Activated T-helper 17 cell treated with anti-CD3 and anti-CD28 coated beads, Interleukin-2, amount 50 U/mL, for 72 hours (primary cell): Measurements from ENCODE around the gene KIAA1671. TPM values are rescaled to one million over a fixed set of nuclear protein-coding genes. Genes with fewer than 3 reads are reported as not detected.
A peak's percentile ranks its signal among the peaks of the same experiment; 100 is the strongest.
"Not testable (repeated sequence)": the region's sequence is repeated elsewhere in the genome, so short reads cannot be mapped to it uniquely, and the experiment has no call there.

Experiments
- ATAC-seq: fragments of 150-1000 bp; cut with Tn5 transposase; replicated peaks from 2 replicates; pipeline ENCODE4 v1.10.0; 2021; ENCODE audit warnings: mild to moderate bottlenecking, moderate library complexity
- H3K27ac Mint-ChIP-seq: one replicate; pipeline ENCODE4 v1.8.0; 2022; ENCODE audit warnings: mixed read lengths
- H3K27me3 Mint-ChIP-seq: one replicate; pipeline ENCODE4 v1.8.0; 2022; ENCODE audit warnings: mixed read lengths
- H3K36me3 Mint-ChIP-seq: one replicate; pipeline ENCODE4 v1.8.0; 2022; ENCODE audit warnings: low read depth, mild to moderate bottlenecking, mixed read lengths
- H3K4me1 Mint-ChIP-seq: one replicate; pipeline ENCODE4 v1.8.0; 2022; ENCODE audit warnings: mixed read lengths
- H3K4me3 Mint-ChIP-seq: one replicate; pipeline ENCODE4 v1.8.0; 2022; ENCODE audit warnings: mild to moderate bottlenecking, mixed read lengths
- H3K9me3 Mint-ChIP-seq: one replicate; pipeline ENCODE4 v1.8.0; 2022; ENCODE audit warnings: mixed read lengths
- total RNA-seq, 2 donors: library from RNA; stranded (reverse); gene quantifications; one replicate each; pipeline ENCODE4 v1.2.3, GENCODE V29; 2022

The KIAA1671 gene
- total RNA-seq, 2 donors from 2014 or later: 5.9 to 6.0 TPM

DNA sequence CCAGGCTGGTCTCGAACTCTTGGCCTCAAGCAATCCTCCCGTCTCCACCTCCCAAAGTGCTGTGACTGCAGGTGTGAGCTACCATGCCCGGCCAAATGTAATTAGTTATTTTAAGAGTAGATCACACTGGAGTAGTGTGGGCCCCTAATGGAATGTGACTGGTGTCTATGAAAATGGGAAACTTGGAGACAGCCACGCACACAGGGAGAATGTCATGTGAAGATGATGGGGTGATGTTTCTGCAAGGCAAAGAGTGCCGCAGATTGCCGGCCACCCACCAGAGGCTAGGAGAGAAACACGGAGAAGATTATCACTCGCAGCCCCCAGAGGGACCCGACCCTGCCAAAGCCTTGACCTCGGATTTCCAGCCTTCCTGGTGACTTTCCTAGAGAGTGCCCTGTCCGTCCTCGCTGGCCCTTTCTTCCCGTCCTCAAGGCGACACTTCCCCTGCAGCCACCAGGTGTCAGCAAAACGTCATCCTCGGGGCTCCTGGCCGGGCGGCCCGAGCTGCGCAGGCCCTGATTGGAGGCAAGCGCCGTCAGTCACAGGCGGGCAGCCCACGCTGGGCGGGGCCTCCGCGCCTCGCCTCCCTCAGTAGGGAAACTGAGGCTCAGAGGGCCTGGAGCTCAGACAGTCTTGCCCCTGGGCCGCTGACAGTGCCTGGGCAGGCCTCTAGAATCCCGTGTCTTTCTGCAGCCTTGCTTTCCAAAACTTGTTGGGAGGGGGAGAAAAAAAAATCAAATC, 283.2 kb downstream of the KIAA1671 start:
- no peaks in the 10 kb centered on the region for H3K9me3 Mint-ChIP-seq
- H3K4me3 Mint-ChIP-seq: no peak overlapping the region
- H3K27ac Mint-ChIP-seq: no peak overlapping the region

DNA sequence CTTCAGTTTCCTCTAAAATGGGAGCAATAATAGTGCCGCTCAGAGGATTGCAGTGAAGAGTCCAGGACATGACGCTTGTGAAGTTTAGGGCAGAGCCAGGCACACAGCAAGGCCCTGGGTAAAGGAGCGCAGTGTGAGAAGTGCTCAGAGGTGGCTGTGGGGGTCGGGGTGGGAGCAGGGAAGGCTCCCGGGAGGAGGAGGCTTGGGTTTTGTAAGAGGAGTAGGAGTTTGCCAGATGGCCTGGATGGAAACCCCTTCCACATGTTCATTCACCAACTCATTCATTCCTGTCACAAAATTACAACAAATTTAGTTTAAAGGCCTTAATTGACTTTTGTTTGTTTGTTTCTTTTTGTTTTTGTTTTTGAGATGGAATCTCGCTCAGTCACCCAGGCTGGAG, 283.9 kb downstream of the KIAA1671 start:
- Mint-ChIP-seq H3K36me3 (no peaks in the 10 kb centered on the region), H3K27ac (no peak overlapping the region), H3K9me3 (no peaks in the 10 kb centered on the region), H3K27me3 (peaks cover 51% of the 10 kb centered on the region), H3K4me1 (no peaks in the 10 kb centered on the region), H3K4me3 (no peak overlapping the region)
- ATAC-seq: no peak

More for the DNA sequence above, 283.2 kb downstream of the KIAA1671 start:
- ATAC-seq: peak; percentile 89
- H3K36me3 Mint-ChIP-seq: no peaks in the 10 kb centered on the region
- H3K27me3 Mint-ChIP-seq: peaks cover 46% of the 10 kb centered on the region
- no peaks in the 10 kb centered on the region for H3K4me1 Mint-ChIP-seq

DNA sequence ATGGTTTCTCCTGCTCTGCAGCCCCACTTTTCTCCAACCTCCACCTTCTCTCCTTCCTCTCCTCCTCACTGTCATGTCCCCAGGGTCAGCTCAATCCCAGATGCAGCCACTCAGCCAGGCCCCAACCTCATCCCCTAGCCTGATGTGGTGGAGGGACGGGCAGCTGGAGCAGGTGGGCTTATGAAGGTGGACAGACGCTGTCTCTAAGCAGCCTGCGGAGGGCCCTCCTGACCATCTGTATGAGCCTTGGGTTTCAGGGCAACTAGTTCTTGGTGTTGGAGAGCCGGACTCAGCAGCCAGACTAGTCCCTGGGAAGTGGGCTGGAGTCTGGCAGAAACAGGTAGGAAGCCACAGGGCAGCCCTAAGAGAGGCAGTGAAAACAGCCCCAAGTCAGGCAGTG, 285.0 kb downstream of the KIAA1671 start:
- no peak for ATAC-seq
- Mint-ChIP-seq H3K4me1 (no peaks in the 10 kb centered on the region), H3K36me3 (no peaks in the 10 kb centered on the region), H3K27ac (no peak overlapping the region), H3K9me3 (no peaks in the 10 kb centered on the region), H3K4me3 (no peak overlapping the region), H3K27me3 (peaks cover 41% of the 10 kb centered on the region)

DNA sequence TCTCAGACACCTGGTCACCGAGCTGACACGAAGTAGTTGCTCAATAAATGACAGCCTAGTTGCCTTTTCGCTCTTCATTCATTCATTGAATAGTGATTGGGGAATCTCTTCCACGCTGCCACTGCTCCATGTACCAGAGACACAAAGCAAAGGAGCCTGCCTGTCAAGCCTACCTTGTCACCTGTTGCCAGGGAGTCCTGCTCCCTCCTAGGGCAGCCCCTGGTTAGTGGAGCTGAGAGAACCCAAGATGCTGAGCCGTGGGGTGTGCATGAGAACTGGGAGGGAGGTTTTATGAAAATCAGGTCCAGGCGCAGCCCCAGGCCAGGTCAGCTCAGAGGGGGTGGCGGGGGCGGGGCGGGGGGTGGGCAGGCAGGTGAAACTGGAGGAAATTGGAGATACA, 285.5 kb downstream of the KIAA1671 start:
- ATAC-seq, H3K4me3 Mint-ChIP-seq, H3K9me3 Mint-ChIP-seq, H3K4me1 Mint-ChIP-seq, H3K36me3 Mint-ChIP-seq, H3K27ac Mint-ChIP-seq: not testable (repeated sequence)
- peaks cover 40% of the 10 kb centered on the region for H3K27me3 Mint-ChIP-seq

Other genes starting within 250 kb of the KIAA1671 start
- not detected for gene PIWIL3, start 178.0 kb upstream of the KIAA1671 start, total RNA-seq
- gene SGSM1, start 146.5 kb upstream of the KIAA1671 start, total RNA-seq: 1 to 10 TPM in 1 of 2 donors, under 1 TPM in 1; 0.52 to 1.3 TPM
- gene LHFPL7, start 6.0 kb upstream of the KIAA1671 start, total RNA-seq: not detected
- gene CRYBB3, start 247.1 kb downstream of the KIAA1671 start, total RNA-seq: not detected